Calu3 (cell line): ENCODE results near the gene TCEANC. TPM values are rescaled to one million over a fixed set of nuclear protein-coding genes. Genes with fewer than 3 reads are reported as not detected.

Source experiments
- BruUV-seq: library from RNA; stranded (reverse); fragments of 400-500 nt; replicated peaks from 2 replicates; lab custom pipeline; 2021; lab: Mats Ljungman, UMichigan
- CTCF ChIA-PET: fragments of 300-600 bp; sonication (Branson Sonifier 250); formaldehyde crosslinking; loops from one replicate; lab custom pipeline; 2022; ENCODE audit warnings: antibody characterized with exemption; lab: Charles Lee
- DNase-seq: peaks from one replicate; pipeline ENCODE4 v3.0.0; 2022
- H3K27ac Mint-ChIP-seq: one replicate; pipeline ENCODE4 v1.8.0; 2022; ENCODE audit warnings: mixed read lengths; ENCODE audit not compliant: unreplicated experiment
- H3K27me3 Mint-ChIP-seq: one replicate; pipeline ENCODE4 v1.8.0; 2022; ENCODE audit warnings: mixed read lengths; ENCODE audit not compliant: unreplicated experiment
- H3K36me3 Mint-ChIP-seq: one replicate; pipeline ENCODE4 v1.8.0; 2022; ENCODE audit warnings: mild to moderate bottlenecking, moderate library complexity, mixed read lengths; ENCODE audit not compliant: insufficient read depth, unreplicated experiment
- H3K4me1 Mint-ChIP-seq: one replicate; pipeline ENCODE4 v1.8.0; 2022; ENCODE audit warnings: mild to moderate bottlenecking, low read depth, mixed read lengths; ENCODE audit not compliant: unreplicated experiment
- H3K4me3 Mint-ChIP-seq: one replicate; pipeline ENCODE4 v1.8.0; 2022; ENCODE audit warnings: mild to moderate bottlenecking, low read depth, moderate library complexity, mixed read lengths; ENCODE audit not compliant: unreplicated experiment
- H3K9me3 Mint-ChIP-seq: one replicate; pipeline ENCODE4 v1.8.0; 2022; ENCODE audit warnings: low read depth, mixed read lengths; ENCODE audit not compliant: unreplicated experiment
- CTCF ChIP-seq: fragments of 200-600 bp; IDR thresholded peaks from one replicate; pipeline ENCODE4 v1.8.0; 2022; ENCODE audit warnings: antibody characterized with exemption; ENCODE audit not compliant: unreplicated experiment
- intact Hi-C: fragments of 100-400 bp; cut with micrococcal nuclease; formaldehyde crosslinking; loops from one replicate; pipeline ENCODE4 v1.10.0; 2022; ENCODE audit not compliant: unreplicated experiment
- total RNA-seq: library from RNA; stranded (reverse); gene quantifications from 2 replicates; pipeline ENCODE4 v1.2.3, GENCODE V29; 2022

Gene TCEANC
- total RNA-seq, 1 experiment from 2014 or later: 2.1 TPM

DNA sequence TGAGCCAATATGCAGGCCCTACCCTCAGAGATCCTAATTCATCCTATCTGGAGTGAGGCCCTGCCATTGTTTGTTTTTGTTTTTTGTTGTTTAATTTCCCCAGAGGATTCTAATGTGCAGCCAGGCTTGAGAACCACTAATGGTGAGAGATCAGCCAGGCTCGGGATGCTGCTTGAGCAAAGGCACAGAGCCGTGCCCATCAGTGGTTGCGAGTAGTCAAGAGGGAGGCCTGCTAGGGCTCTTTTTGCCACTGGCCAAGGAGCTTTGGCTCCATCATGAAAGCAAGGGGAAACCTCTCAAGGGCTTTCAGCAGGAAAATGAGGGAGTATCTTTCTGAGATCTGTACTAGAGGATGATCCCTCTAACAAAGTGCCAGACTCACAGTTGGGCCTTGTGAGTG is 2.7 kb downstream of the TCEANC start:
- no TSS peak for BruUV-seq
- no peak for TF ChIP-seq CTCF
- Mint-ChIP-seq H3K9me3 (no peaks in the 10 kb centered on the region), H3K27me3 (no peaks in the 10 kb centered on the region), H3K4me1 (peaks cover 21% of the 10 kb centered on the region), H3K4me3 (no peak overlapping the region), H3K36me3 (peaks cover 14% of the 10 kb centered on the region), H3K27ac (no peak overlapping the region)
- CTCF ChIA-PET: no interaction called here
- no peak for DNase-seq
- intact Hi-C loops: no loop called here

DNA sequence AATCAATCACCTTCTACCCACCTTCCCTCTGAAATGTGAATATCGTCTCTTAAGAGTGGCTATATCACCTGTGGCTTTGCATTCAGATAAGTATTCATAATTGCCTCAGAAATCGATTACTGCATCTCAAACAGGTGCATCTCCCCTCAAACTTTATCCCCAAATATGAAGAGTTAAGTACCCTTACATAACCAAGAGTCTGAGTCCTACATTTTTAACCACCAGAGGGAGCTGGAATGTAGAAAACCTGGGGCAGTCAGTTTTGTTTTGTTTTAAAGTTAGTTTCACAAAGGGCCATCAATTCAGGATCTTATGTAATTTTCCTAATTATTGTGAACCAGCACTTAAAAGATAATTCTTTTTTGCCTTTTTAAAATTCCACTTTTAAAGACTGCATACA is 5.7 kb downstream of the TCEANC start:
- peaks cover 11% of the 10 kb centered on the region for H3K4me1 Mint-ChIP-seq
- peak; percentile 23 for DNase-seq

DNA sequence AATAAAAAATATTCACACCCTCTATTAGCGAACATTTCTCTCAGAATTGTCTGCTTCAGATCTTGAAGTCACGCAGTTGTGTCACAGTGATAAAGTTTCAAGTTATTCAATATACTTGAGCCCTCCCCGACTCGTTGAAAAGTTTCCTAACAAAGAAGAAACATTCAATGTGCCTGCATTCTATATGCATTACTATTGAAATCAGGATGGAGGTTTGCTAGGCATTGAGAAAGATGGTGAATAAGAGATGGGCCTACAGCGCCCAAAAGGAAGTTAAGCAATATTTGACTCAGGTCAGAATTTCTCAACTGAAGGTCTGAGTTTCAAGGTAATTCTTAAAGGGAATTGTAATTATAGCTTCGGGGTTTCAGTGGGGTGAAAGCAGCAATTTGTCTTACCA is 6.1 kb downstream of the TCEANC start:
- no peak for DNase-seq
- H3K4me1 Mint-ChIP-seq: peaks cover 15% of the 10 kb centered on the region
- H3K27ac Mint-ChIP-seq: peak overlapping the region; percentile 17
- no peaks in the 10 kb centered on the region for H3K27me3 Mint-ChIP-seq
- intact Hi-C loops: no loop called here
- CTCF ChIA-PET: interaction anchor here (0.8 to 1.4 kb wide), 3 partner anchors 10 to 152 kb away, joined by 3 to 4 read pairs (median 3); no protein-coding TSS in a partner anchor
- no peak for TF ChIP-seq CTCF
- no TSS peak for BruUV-seq
- H3K36me3 Mint-ChIP-seq: no peaks in the 10 kb centered on the region
- no peaks in the 10 kb centered on the region for H3K9me3 Mint-ChIP-seq
- no peak overlapping the region for H3K4me3 Mint-ChIP-seq

More for the DNA sequence above, 5.7 kb downstream of the TCEANC start:
- CTCF ChIA-PET: interaction anchor here (0.8 to 1.4 kb wide), 2 partner anchors 10 to 152 kb away, joined by 3 to 4 read pairs; no protein-coding TSS in a partner anchor
- Mint-ChIP-seq H3K4me3 (no peak overlapping the region), H3K27me3 (no peaks in the 10 kb centered on the region), H3K9me3 (no peaks in the 10 kb centered on the region), H3K27ac (peak overlapping the region; percentile 17), H3K36me3 (peaks cover under 1% of the 10 kb centered on the region)
- BruUV-seq: no TSS peak
- TF ChIP-seq CTCF: peak; percentile 44
- intact Hi-C loops: loop anchor here (1.0 kb wide), 2 partner anchors 32 to 90 kb away; no protein-coding TSS in a partner anchor

GRCh38 chrX:13661735-13662288 is 8.9 kb downstream of the TCEANC start:
- H3K36me3 Mint-ChIP-seq: no peaks in the 10 kb centered on the region
- TF ChIP-seq CTCF: no peak
- no peak for DNase-seq
- CTCF ChIA-PET: no interaction called here
- no peak overlapping the region for H3K27ac Mint-ChIP-seq
- peaks cover 38% of the 10 kb centered on the region for H3K4me1 Mint-ChIP-seq
- intact Hi-C loops: no loop called here
- BruUV-seq: no TSS peak
- no peaks in the 10 kb centered on the region for H3K9me3 Mint-ChIP-seq
- H3K27me3 Mint-ChIP-seq: no peaks in the 10 kb centered on the region
- H3K4me3 Mint-ChIP-seq: no peak overlapping the region
